Neural cell (in vitro differentiated cells): ENCODE measurements around the gene DPEP2NB. TPM values are rescaled to one million over a fixed set of nuclear protein-coding genes. Genes with fewer than 3 reads are reported as not detected.

ENCODE experiments used
- H2AFZ ChIP-seq: fragments of 200-600, 300-800 bp; sonication (generic), shearing (Covaris generic); 2 replicates; pipeline ENCODE4 v1.6.0; 2014; ENCODE audit warnings: low read depth, mild to moderate bottlenecking, antibody characterized with exemption, low read length, moderate library complexity
- H3F3A ChIP-seq: fragments of 200-600 bp; shearing (Covaris generic); 2 replicates; pipeline ENCODE4 v1.6.1; 2016; ENCODE audit warnings: mild to moderate bottlenecking, moderate library complexity, mixed read lengths, antibody characterized with exemption, low read length; ENCODE audit not compliant: insufficient read depth, poor library complexity, severe bottlenecking
- H3K27ac ChIP-seq: fragments of 200-600, 300-800 bp; sonication (generic), shearing (Covaris generic); 2 replicates; pipeline ENCODE4 v1.5.1; 2014; ENCODE audit warnings: mild to moderate bottlenecking, low read length, moderate library complexity
- H3K27me3 ChIP-seq: fragments of 300-800, 200-600 bp; sonication (generic), shearing (Covaris generic); 2 replicates; pipeline ENCODE4 v1.6.0; 2014; ENCODE audit warnings: mild to moderate bottlenecking, low read depth, low read length, moderate library complexity; ENCODE audit not compliant: insufficient read depth
- H3K36me3 ChIP-seq: fragments of 300-800, 200-600 bp; sonication (generic), shearing (Covaris generic); 2 replicates; pipeline ENCODE4 v1.5.1; 2014; ENCODE audit warnings: mild to moderate bottlenecking, antibody characterized with exemption, low read length, moderate library complexity; ENCODE audit not compliant: insufficient read depth
- H3K4me2 ChIP-seq: fragments of 300-800, 200-600 bp; sonication (generic), shearing (Covaris generic); 2 replicates; pipeline ENCODE4 v1.6.0; 2014; ENCODE audit warnings: mild to moderate bottlenecking, low read length
- H3K4me3 ChIP-seq: fragments of 300-800, 200-600 bp; sonication (generic), shearing (Covaris generic); 2 replicates; pipeline ENCODE4 v1.5.1; 2014; ENCODE audit warnings: mild to moderate bottlenecking, low read length, moderate library complexity
- H3K79me2 ChIP-seq: fragments of 200-600 bp; shearing (Covaris generic); replicated peaks from 2 replicates; pipeline ENCODE4 v1.6.0; 2014; ENCODE audit warnings: mild to moderate bottlenecking, low read length, moderate library complexity; ENCODE audit not compliant: insufficient read depth
- H3K9ac ChIP-seq: fragments of 300-800, 200-600 bp; sonication (generic), shearing (Covaris generic); 2 replicates; pipeline ENCODE4 v1.6.1; 2016; ENCODE audit warnings: mild to moderate bottlenecking, low read length, mixed read lengths
- H3K9me2 ChIP-seq: fragments of 200-600 bp; shearing (Covaris generic); 2 replicates; pipeline ENCODE4 v1.6.1; 2016; ENCODE audit warnings: mild to moderate bottlenecking, low read length, mixed read lengths; ENCODE audit not compliant: insufficient read depth
- H3K9me3 ChIP-seq: fragments of 200-600, 300-800 bp; sonication (generic), shearing (Covaris generic); 2 replicates; pipeline ENCODE4 v1.6.1; 2016; ENCODE audit warnings: mild to moderate bottlenecking, mixed run types, low read length, moderate library complexity, mixed read lengths
- H4K20me1 ChIP-seq: fragments of 200-600 bp; shearing (Covaris generic); 2 replicates; pipeline ENCODE4 v1.6.1; 2016; ENCODE audit warnings: mild to moderate bottlenecking, mixed run types; ENCODE audit not compliant: insufficient read depth
- MXI1 ChIP-seq: fragments of 450-650 bp; conservative IDR thresholded peaks from 2 replicates; pipeline ENCODE4 v1.6.1; 2014; ENCODE audit warnings: antibody characterized with exemption, mild to moderate bottlenecking; ENCODE audit not compliant: poor library complexity, severe bottlenecking
- POLR2AphosphoS5 ChIP-seq: IDR thresholded peaks from 2 replicates; pipeline ENCODE4 v1.6.1; 2012
- RAD21 ChIP-seq: fragments of 450-650 bp; conservative IDR thresholded peaks from 2 replicates; pipeline ENCODE4 v1.6.1; 2014; ENCODE audit warnings: antibody characterized with exemption, mild to moderate bottlenecking, moderate library complexity
- SMC3 ChIP-seq: fragments of 450-650 bp; conservative IDR thresholded peaks from 2 replicates; pipeline ENCODE4 v1.6.1; 2014; ENCODE audit warnings: antibody characterized with exemption, mild to moderate bottlenecking, moderate library complexity; ENCODE audit not compliant: poor library complexity
- TAF1 ChIP-seq: IDR thresholded peaks from 2 replicates; pipeline ENCODE4 v1.6.1; 2012; ENCODE audit warnings: low read depth
- polyA plus RNA-seq: library from polyadenylated mRNA; depleted of rRNA; stranded (reverse); fragments of >200 nt; gene quantifications from 2 replicates; pipeline ENCODE4 v1.2.3, GENCODE V29; 2014
- TF ChIP-seq, protein P1 (sequence below): fragments of 450-650 bp; IDR thresholded peaks from 2 replicates; pipeline ENCODE4 v1.5.1; 2014; ENCODE audit warnings: antibody characterized with exemption, mild to moderate bottlenecking, moderate library complexity; ENCODE audit not compliant: poor library complexity, severe bottlenecking
- TF ChIP-seq, protein P2 (sequence below): IDR thresholded peaks from 2 replicates; pipeline ENCODE4 v1.6.1; 2012; ENCODE audit warnings: borderline replicate concordance

Gene DPEP2NB
- polyA plus RNA-seq, 1 donor from 2014 or later, result not detected

DNA sequence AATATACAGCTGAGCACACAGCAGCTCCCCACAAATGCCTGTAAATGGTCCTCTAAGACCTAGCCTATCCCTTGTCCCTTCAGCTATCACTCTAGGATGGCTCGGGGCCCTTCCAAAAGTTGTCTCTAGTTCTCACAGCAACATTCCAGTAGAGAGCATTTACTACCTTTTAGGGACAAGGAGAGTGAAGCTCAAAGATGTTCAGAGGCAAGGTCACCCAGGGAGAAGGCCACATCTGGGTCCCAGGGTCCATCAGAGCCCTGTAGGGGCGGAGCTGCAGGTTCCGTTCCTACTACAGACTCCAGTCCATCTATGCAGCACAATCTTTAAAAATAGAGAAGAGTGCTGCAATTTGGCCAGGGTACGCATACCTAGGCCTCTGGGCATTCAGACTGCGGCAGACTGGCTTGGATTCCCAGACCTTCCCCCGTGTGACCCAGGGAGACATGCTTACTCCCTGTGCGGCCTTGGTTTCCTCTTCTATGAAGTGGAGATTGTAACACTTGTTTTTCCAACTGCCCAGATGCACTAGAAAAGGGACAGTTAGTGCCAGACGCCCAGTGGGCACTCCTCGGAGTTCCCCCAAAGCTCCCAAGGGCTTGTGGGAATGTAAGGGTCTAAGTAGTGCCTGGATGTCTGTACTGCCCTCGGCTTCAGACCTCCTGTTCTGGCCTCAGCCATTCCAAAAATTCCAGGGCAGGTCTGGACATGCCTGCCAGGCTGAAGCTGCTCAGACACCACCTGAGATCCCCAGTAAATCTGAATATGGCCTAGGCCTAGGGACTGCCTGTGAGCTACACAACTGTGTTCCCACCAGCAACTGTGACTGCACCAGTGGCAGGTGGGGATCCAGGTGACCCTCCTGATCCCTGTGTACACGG is 49.8 kb downstream of the DPEP2NB start:
- H3K27me3 ChIP-seq, result peaks cover 29% of the 10 kb centered on the region
- no peaks in the 10 kb centered on the region for H3K79me2 ChIP-seq
- H3K4me3 ChIP-seq, result no peak overlapping the region
- no peak for TF ChIP-seq TAF1
- no peak overlapping the region for H2AFZ ChIP-seq
- no peaks in the 10 kb centered on the region for H3K9me3 ChIP-seq
- no peaks in the 10 kb centered on the region for H4K20me1 ChIP-seq
- no peaks in the 10 kb centered on the region for H3K9me2 ChIP-seq
- H3F3A ChIP-seq, result no peaks in the 10 kb centered on the region
- no peak overlapping the region for H3K4me2 ChIP-seq
- H3K36me3 ChIP-seq, result no peaks in the 10 kb centered on the region
- H3K27ac ChIP-seq, result no peak overlapping the region
- H3K9ac ChIP-seq, result no peak overlapping the region

DNA sequence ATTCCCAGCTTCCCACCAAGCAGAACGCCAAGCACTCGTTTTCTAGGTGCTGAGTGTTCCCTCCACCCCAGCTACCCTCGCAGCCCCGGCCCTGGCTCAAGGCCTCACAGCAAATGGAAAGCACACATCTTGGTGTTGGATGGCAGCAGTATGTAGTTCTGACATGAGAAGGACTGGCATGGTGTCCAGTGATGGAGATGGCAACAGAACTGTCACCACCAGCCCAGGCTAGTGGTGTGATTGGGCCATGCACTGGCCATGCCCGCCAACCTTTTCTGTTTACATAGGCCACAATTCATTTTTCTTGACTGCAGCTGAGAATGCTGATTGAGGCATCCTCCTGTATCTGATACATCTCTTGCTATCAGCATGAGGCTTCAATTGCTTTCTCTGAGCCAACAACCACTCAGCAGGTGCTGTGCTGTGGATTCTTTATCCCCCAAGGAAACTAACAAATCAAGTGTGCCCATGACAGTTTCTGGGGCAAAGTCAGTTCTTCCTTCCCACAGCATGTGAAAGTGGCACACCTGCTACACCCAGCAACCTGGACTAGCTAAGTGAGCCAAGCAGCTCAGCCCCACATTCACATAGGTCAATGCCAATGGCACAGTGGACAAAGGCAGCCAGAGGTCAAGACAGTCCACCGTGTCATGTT is 51.1 kb downstream of the DPEP2NB start:
- no peaks in the 10 kb centered on the region for H3F3A ChIP-seq
- H3K79me2 ChIP-seq, result no peaks in the 10 kb centered on the region
- H3K4me3 ChIP-seq, result no peak overlapping the region
- H3K9ac ChIP-seq, result no peak overlapping the region
- TF ChIP-seq, protein P1, sequence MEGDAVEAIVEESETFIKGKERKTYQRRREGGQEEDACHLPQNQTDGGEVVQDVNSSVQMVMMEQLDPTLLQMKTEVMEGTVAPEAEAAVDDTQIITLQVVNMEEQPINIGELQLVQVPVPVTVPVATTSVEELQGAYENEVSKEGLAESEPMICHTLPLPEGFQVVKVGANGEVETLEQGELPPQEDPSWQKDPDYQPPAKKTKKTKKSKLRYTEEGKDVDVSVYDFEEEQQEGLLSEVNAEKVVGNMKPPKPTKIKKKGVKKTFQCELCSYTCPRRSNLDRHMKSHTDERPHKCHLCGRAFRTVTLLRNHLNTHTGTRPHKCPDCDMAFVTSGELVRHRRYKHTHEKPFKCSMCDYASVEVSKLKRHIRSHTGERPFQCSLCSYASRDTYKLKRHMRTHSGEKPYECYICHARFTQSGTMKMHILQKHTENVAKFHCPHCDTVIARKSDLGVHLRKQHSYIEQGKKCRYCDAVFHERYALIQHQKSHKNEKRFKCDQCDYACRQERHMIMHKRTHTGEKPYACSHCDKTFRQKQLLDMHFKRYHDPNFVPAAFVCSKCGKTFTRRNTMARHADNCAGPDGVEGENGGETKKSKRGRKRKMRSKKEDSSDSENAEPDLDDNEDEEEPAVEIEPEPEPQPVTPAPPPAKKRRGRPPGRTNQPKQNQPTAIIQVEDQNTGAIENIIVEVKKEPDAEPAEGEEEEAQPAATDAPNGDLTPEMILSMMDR, result no peak
- TF ChIP-seq SMC3 (no peak), POLR2AphosphoS5 (no peak), RAD21 (no peak), MXI1 (no peak)
- TF ChIP-seq, protein P2, sequence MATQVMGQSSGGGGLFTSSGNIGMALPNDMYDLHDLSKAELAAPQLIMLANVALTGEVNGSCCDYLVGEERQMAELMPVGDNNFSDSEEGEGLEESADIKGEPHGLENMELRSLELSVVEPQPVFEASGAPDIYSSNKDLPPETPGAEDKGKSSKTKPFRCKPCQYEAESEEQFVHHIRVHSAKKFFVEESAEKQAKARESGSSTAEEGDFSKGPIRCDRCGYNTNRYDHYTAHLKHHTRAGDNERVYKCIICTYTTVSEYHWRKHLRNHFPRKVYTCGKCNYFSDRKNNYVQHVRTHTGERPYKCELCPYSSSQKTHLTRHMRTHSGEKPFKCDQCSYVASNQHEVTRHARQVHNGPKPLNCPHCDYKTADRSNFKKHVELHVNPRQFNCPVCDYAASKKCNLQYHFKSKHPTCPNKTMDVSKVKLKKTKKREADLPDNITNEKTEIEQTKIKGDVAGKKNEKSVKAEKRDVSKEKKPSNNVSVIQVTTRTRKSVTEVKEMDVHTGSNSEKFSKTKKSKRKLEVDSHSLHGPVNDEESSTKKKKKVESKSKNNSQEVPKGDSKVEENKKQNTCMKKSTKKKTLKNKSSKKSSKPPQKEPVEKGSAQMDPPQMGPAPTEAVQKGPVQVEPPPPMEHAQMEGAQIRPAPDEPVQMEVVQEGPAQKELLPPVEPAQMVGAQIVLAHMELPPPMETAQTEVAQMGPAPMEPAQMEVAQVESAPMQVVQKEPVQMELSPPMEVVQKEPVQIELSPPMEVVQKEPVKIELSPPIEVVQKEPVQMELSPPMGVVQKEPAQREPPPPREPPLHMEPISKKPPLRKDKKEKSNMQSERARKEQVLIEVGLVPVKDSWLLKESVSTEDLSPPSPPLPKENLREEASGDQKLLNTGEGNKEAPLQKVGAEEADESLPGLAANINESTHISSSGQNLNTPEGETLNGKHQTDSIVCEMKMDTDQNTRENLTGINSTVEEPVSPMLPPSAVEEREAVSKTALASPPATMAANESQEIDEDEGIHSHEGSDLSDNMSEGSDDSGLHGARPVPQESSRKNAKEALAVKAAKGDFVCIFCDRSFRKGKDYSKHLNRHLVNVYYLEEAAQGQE, result no peak
- no peaks in the 10 kb centered on the region for H4K20me1 ChIP-seq
- H3K27me3 ChIP-seq, result peaks cover 27% of the 10 kb centered on the region
- H3K27ac ChIP-seq, result no peak overlapping the region
- no peaks in the 10 kb centered on the region for H3K9me3 ChIP-seq
- H3K36me3 ChIP-seq, result no peaks in the 10 kb centered on the region
- H2AFZ ChIP-seq, result no peak overlapping the region
- no peak overlapping the region for H3K4me2 ChIP-seq
- no peaks in the 10 kb centered on the region for H3K9me2 ChIP-seq
